Measurements from ENCODE around the gene GNB5.
A peak's percentile ranks its signal among the peaks of the same experiment; 100 is the strongest.

The GNB5 gene

DNA sequence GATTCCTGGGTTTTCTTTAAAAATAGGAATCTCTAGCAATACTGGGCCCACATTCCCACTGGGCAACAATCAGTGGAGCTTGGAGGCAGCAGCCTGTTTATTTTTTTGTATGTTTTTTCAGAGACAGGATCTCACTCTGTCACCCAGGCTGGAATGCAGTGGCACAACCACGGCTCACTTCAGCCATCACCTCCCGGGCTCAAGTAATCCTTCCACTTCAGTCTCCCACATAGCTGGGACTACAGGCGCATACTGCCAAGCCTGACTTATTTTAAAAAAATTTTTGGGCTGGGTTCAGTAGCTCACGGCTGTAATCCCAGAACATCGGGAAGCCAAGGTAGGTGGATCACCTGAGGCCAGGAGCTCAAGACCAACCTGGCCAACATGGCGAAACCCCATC is 29.1 kb upstream of the GNB5 start:
- peak overlapping the region; percentile 92 for H3K27ac Mint-ChIP-seq
- ATAC-seq = no peak
- H3K4me3 Mint-ChIP-seq = no peak overlapping the region
- no peaks in the 10 kb centered on the region for H3K9me3 Mint-ChIP-seq
- no peaks in the 10 kb centered on the region for H3K27me3 Mint-ChIP-seq
- H3K4me1 Mint-ChIP-seq = peaks cover 41% of the 10 kb centered on the region
- no peaks in the 10 kb centered on the region for H3K36me3 Mint-ChIP-seq

DNA sequence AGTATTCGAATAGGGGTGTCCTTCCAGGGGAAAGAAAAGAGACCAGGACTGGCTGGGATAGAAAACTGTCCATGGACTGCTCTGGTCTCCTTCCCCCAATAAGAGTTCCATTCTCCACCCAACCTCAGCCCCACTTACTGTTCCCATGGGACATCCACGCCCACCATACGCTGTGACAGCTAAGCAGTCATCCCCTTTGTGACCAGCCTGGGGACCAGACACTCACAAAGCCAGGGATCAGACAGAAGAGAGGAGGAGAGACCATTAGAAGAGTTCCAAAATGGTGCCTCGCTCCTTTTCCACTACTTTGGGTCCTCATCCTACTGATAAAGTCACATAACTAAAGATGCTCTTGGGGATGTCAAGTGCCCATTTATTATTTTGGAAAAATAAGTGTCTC is 27.6 kb upstream of the GNB5 start:
- H3K9me3 Mint-ChIP-seq = no peaks in the 10 kb centered on the region
- peaks cover 3% of the 10 kb centered on the region for H3K36me3 Mint-ChIP-seq
- peaks cover 30% of the 10 kb centered on the region for H3K4me1 Mint-ChIP-seq
- ATAC-seq = no peak
- H3K27me3 Mint-ChIP-seq = no peaks in the 10 kb centered on the region
- H3K27ac Mint-ChIP-seq = no peak overlapping the region
- no peak overlapping the region for H3K4me3 Mint-ChIP-seq

DNA sequence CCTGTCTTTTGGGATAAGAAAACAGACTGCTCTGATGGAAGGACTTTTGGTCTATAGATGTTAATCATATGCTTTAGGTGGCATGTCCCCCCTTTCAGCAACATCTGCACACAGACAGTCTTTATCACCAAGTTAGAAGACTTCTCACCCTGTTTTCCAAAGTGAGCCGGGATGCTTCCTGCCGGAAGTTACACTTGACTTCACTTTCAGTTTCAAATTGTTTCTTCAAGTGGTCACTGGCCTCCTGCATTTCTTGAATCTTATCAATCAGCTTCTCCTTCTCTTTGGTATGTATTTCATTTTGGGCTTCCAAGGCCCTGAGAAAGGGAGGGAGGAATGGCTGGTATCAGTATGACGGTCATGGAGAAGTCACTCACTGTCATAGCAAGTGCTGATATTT is 27.2 kb upstream of the GNB5 start:
- no peaks in the 10 kb centered on the region for H3K27me3 Mint-ChIP-seq
- H3K9me3 Mint-ChIP-seq = no peaks in the 10 kb centered on the region
- peaks cover 7% of the 10 kb centered on the region for H3K36me3 Mint-ChIP-seq
- no peak overlapping the region for H3K4me3 Mint-ChIP-seq
- ATAC-seq = no peak
- peaks cover 27% of the 10 kb centered on the region for H3K4me1 Mint-ChIP-seq
- peak overlapping the region; percentile 21 for H3K27ac Mint-ChIP-seq

- H3K4me3 Mint-ChIP-seq = no peak overlapping the region
- H3K27ac Mint-ChIP-seq = no peak overlapping the region
- H3K9me3 Mint-ChIP-seq = no peaks in the 10 kb centered on the region
- peaks cover 13% of the 10 kb centered on the region for H3K36me3 Mint-ChIP-seq
- peaks cover 16% of the 10 kb centered on the region for H3K4me1 Mint-ChIP-seq
- ATAC-seq = peak; percentile 67
- H3K27me3 Mint-ChIP-seq = no peaks in the 10 kb centered on the region
These were observed 26.0 kb upstream of the GNB5 start for GRCh38 chr15:52217186-52217585.

DNA sequence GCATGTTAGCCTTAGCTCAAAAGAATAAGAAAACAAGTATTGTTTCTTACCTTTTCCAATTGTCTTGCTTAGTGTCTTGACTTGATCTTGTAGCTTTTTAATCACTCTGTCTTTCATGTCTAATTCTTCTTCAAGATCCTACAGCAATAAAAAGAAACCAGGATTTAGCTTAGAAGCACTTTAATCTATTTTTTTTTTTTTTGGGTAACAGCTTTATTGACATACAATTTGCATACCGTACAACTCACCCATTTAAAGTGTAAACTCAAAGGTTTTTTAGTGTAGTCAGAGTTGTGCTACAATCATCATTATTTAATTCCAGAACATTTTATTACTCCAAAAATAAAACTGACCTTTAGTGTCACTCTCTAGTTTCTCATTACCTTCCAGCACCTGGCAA is 23.4 kb upstream of the GNB5 start:
- H3K4me3 Mint-ChIP-seq = no peak overlapping the region
- H3K9me3 Mint-ChIP-seq = no peaks in the 10 kb centered on the region
- H3K36me3 Mint-ChIP-seq = peaks cover 16% of the 10 kb centered on the region
- H3K4me1 Mint-ChIP-seq = peaks cover 6% of the 10 kb centered on the region
- H3K27me3 Mint-ChIP-seq = no peaks in the 10 kb centered on the region
- H3K27ac Mint-ChIP-seq = no peak overlapping the region
- no peak for ATAC-seq

- H3K4me3 Mint-ChIP-seq = no peak overlapping the region
- ATAC-seq = no peak
- no peaks in the 10 kb centered on the region for H3K9me3 Mint-ChIP-seq
- H3K4me1 Mint-ChIP-seq = peaks cover 11% of the 10 kb centered on the region
- no peaks in the 10 kb centered on the region for H3K27me3 Mint-ChIP-seq
- H3K27ac Mint-ChIP-seq = no peak overlapping the region
- H3K36me3 Mint-ChIP-seq = peaks cover 16% of the 10 kb centered on the region
These were observed 22.0 kb upstream of the GNB5 start for GRCh38 chr15:52213206-52213605.

GRCh38 chr15:52208306-52208946 is 17.2 kb upstream of the GNB5 start:
- Mint-ChIP-seq H3K4me1 (peaks cover 5% of the 10 kb centered on the region), H3K27me3 (no peaks in the 10 kb centered on the region), H3K27ac (peak overlapping the region; percentile 4), H3K9me3 (no peaks in the 10 kb centered on the region), H3K4me3 (no peak overlapping the region), H3K36me3 (peaks cover 27% of the 10 kb centered on the region)
- peak; percentile 70 for ATAC-seq

- ATAC-seq = no peak
- Mint-ChIP-seq H3K9me3 (no peaks in the 10 kb centered on the region), H3K27ac (peak overlapping the region; percentile 39), H3K4me1 (peaks cover 5% of the 10 kb centered on the region), H3K36me3 (peaks cover 20% of the 10 kb centered on the region), H3K4me3 (no peak overlapping the region), H3K27me3 (no peaks in the 10 kb centered on the region)
These were observed 16.0 kb upstream of the GNB5 start for GRCh38 chr15:52207191-52207590.

DNA sequence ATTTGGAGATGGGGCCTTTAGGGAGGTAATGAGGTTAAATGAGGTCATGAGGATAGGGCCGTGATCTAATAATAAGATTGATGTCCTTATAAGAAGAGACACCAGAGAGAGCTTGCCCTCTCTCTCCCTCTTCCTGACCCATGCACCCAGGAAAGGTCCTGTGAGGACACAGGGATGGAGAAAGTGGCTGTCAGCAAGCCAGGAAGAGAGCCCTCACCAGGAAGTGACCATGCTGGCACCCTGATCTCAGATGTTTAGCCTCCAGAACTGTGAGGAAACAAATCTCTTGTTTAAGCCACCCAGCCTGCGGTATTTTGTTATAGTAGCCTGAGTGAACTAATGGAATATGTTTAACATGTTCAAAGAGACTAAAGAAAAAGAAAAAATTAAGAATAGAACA is 15.3 kb upstream of the GNB5 start:
- peaks cover 5% of the 10 kb centered on the region for H3K4me1 Mint-ChIP-seq
- H3K4me3 Mint-ChIP-seq = no peak overlapping the region
- peak overlapping the region; percentile 39 for H3K27ac Mint-ChIP-seq
- no peak for ATAC-seq
- peaks cover 17% of the 10 kb centered on the region for H3K36me3 Mint-ChIP-seq
- no peaks in the 10 kb centered on the region for H3K27me3 Mint-ChIP-seq
- H3K9me3 Mint-ChIP-seq = no peaks in the 10 kb centered on the region

GRCh38 chr15:52204657-52205056 is 13.5 kb upstream of the GNB5 start:
- peaks cover 5% of the 10 kb centered on the region for H3K4me1 Mint-ChIP-seq
- no peak overlapping the region for H3K27ac Mint-ChIP-seq
- no peaks in the 10 kb centered on the region for H3K27me3 Mint-ChIP-seq
- no peak overlapping the region for H3K4me3 Mint-ChIP-seq
- peaks cover 17% of the 10 kb centered on the region for H3K36me3 Mint-ChIP-seq
- no peak for ATAC-seq
- no peaks in the 10 kb centered on the region for H3K9me3 Mint-ChIP-seq

GRCh38 chr15:52200831-52201365 is 9.7 kb upstream of the GNB5 start:
- Mint-ChIP-seq H3K27ac (no peak overlapping the region), H3K9me3 (no peaks in the 10 kb centered on the region), H3K4me3 (no peak overlapping the region), H3K36me3 (peaks cover 17% of the 10 kb centered on the region), H3K27me3 (no peaks in the 10 kb centered on the region), H3K4me1 (no peaks in the 10 kb centered on the region)
- ATAC-seq = no peak

DNA sequence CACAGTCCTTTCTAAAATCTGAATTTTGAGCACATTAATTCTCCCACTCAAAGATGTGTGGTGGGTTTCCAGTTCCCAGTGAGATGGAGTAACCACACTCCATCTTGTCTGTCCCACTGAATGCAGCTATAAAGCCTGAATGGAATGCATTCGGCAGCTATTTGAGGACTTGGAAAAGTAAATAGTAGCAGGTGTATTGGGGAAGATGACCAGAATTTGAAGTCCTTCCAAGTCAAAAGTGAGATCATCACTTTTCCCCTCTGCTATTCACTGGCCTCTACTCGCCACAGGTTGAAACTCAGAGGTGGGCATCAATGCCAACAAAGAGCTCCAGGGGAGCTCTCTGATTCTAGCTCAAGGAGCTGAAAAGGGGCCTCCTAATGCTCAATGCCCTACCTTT is 8.1 kb upstream of the GNB5 start:
- Mint-ChIP-seq H3K9me3 (no peaks in the 10 kb centered on the region), H3K4me1 (no peaks in the 10 kb centered on the region), H3K4me3 (no peak overlapping the region), H3K36me3 (peaks cover 6% of the 10 kb centered on the region), H3K27me3 (no peaks in the 10 kb centered on the region), H3K27ac (no peak overlapping the region)
- ATAC-seq = no peak

DNA sequence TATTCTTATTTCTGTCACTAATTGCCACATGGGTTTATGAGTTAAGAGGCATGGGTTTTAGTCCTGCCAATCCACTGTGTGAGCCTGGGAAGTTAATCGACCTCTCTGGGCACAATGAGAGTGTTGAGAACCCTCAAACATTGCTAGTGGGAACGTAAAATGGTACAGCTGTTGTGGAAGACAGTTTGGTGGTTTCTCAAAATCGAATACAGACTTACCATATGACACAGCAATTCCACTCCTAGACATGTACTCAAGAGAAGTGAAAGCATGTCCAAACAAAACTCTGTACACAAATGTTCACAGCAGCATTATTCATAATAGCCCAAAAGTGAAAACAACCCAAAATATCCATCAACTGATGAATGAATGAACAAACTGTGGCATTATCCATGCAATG is 5.7 kb upstream of the GNB5 start:
- Mint-ChIP-seq H3K4me1 (no peaks in the 10 kb centered on the region), H3K27ac (no peak overlapping the region), H3K9me3 (no peaks in the 10 kb centered on the region), H3K36me3 (no peaks in the 10 kb centered on the region), H3K4me3 (no peak overlapping the region), H3K27me3 (no peaks in the 10 kb centered on the region)
- no peak for ATAC-seq

DNA sequence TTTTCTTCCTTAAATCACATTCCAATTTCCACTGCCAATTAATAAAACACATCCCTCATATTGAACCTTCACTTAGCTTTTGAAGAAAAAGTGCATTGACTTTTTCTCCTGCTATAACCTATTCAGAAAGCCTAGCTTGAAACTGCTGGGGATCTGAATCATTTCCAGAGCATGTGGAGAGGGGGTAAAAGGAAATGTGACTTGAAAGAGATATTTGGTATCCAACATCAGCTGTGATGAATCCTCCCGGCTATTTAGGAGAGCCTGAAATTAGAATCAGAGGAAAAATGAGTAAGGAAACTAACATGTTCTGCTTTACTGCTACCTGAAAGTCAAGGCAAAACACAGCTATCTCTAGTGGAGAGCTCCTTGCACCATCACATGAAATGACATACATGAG is 2.6 kb upstream of the GNB5 start:
- no peaks in the 10 kb centered on the region for H3K4me1 Mint-ChIP-seq
- H3K36me3 Mint-ChIP-seq = peaks cover 8% of the 10 kb centered on the region
- no peak for ATAC-seq
- H3K27me3 Mint-ChIP-seq = no peaks in the 10 kb centered on the region
- H3K9me3 Mint-ChIP-seq = no peaks in the 10 kb centered on the region
- H3K4me3 Mint-ChIP-seq = no peak overlapping the region
- no peak overlapping the region for H3K27ac Mint-ChIP-seq

DNA sequence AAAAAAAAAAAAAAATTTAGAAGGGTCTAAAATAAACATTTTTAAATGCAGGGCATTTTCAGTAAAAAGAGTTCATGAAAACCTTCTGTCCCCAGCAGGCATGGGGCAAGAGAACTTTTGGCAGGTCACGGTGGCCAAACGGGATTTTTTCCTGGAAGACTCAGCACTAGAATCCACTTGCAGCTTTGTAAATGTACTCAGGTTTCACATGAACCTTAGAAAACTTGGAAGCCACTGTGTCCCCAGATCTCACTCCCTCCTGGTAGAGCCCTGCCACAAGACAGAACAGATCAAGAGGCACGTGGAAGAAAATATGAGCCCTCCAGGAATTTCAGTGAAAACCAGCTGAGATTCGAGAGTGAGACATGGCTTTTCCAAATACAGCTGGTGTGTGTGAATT is 2.1 kb upstream of the GNB5 start:
- Mint-ChIP-seq H3K27ac (no peak overlapping the region), H3K27me3 (no peaks in the 10 kb centered on the region), H3K36me3 (peaks cover 8% of the 10 kb centered on the region), H3K4me1 (no peaks in the 10 kb centered on the region), H3K4me3 (no peak overlapping the region), H3K9me3 (no peaks in the 10 kb centered on the region)
- no peak for ATAC-seq

- Mint-ChIP-seq H3K4me3 (no peak overlapping the region), H3K27me3 (no peaks in the 10 kb centered on the region), H3K36me3 (peaks cover 8% of the 10 kb centered on the region), H3K4me1 (peaks cover 15% of the 10 kb centered on the region), H3K9me3 (no peaks in the 10 kb centered on the region), H3K27ac (no peak overlapping the region)
- no peak for ATAC-seq
These were observed 4.3 kb downstream of the GNB5 start for GRCh38 chr15:52186651-52187486.

All from stimulated activated memory B cell treated with anti-CD40 and anti-IgM and Interleukin-4, amounts not matched to agents 10 μg/mL and 1 μg/mL and 100 μg/mL, for 72 hours (primary cell).